ENCODE results near the gene PLEKHM3.
"Not testable (repeated sequence)": the region's sequence is repeated elsewhere in the genome, so short reads cannot be mapped to it uniquely, and the experiment has no call there.

The PLEKHM3 gene

GRCh38 chr2:208034503-208035140 is 9.3 kb upstream of the PLEKHM3 start:
- peaks cover 1% of the 10 kb centered on the region for H3K4me1 ChIP-seq (ENCODE audit: control insufficient read depth, insufficient read depth, low read length)

GRCh38 chr2:208033701-208034502 is 8.6 kb upstream of the PLEKHM3 start:
- Histone ChIP-seq H3K27ac (ENCODE audit: low read depth, low read length) (no peak overlapping the region), H3K36me3 (ENCODE audit: control insufficient read depth, insufficient read depth, low read length) (no peaks in the 10 kb centered on the region), H3K4me1 (ENCODE audit: control insufficient read depth, insufficient read depth, low read length) (no peaks in the 10 kb centered on the region), H3K9me3 (ENCODE audit: control insufficient read depth, insufficient read depth, low read length) (no peaks in the 10 kb centered on the region), H3K9ac (ENCODE audit: low read depth, low read length) (no peak overlapping the region), H3K27me3 (ENCODE audit: control insufficient read depth, insufficient read depth, low read length) (no peaks in the 10 kb centered on the region), H3K4me3 (ENCODE audit: low read depth, low read length) (no peak overlapping the region)

More at GRCh38 chr2:208034503-208035140, 9.3 kb upstream of the PLEKHM3 start:
- no peak overlapping the region for H3K4me3 ChIP-seq (ENCODE audit: low read depth, low read length)
- H3K27ac ChIP-seq (ENCODE audit: low read depth, low read length), result no peak overlapping the region
- H3K9ac ChIP-seq (ENCODE audit: low read depth, low read length), result no peak overlapping the region
- H3K27me3 ChIP-seq (ENCODE audit: control insufficient read depth, insufficient read depth, low read length), result no peaks in the 10 kb centered on the region
- H3K9me3 ChIP-seq (ENCODE audit: control insufficient read depth, insufficient read depth, low read length), result no peaks in the 10 kb centered on the region
- no peaks in the 10 kb centered on the region for H3K36me3 ChIP-seq (ENCODE audit: control insufficient read depth, insufficient read depth, low read length)

- no peak overlapping the region for H3K9ac ChIP-seq (ENCODE audit: low read depth, low read length)
- no peaks in the 10 kb centered on the region for H3K9me3 ChIP-seq (ENCODE audit: control insufficient read depth, insufficient read depth, low read length)
- no peaks in the 10 kb centered on the region for H3K36me3 ChIP-seq (ENCODE audit: control insufficient read depth, insufficient read depth, low read length)
- no peaks in the 10 kb centered on the region for H3K27me3 ChIP-seq (ENCODE audit: control insufficient read depth, insufficient read depth, low read length)
- no peaks in the 10 kb centered on the region for H3K4me1 ChIP-seq (ENCODE audit: control insufficient read depth, insufficient read depth, low read length)
- no peak overlapping the region for H3K4me3 ChIP-seq (ENCODE audit: low read depth, low read length)
- H3K27ac ChIP-seq (ENCODE audit: low read depth, low read length), result no peak overlapping the region
These were observed 6.3 kb upstream of the PLEKHM3 start for GRCh38 chr2:208031608-208032019.

GRCh38 chr2:208025814-208026184 is 472 bp upstream of the PLEKHM3 start:
- H3K27ac ChIP-seq (ENCODE audit: low read depth, low read length), result peak overlapping the region; percentile 70
- H3K36me3 ChIP-seq (ENCODE audit: control insufficient read depth, insufficient read depth, low read length), result no peaks in the 10 kb centered on the region
- peak overlapping the region; percentile 94 for H3K4me3 ChIP-seq (ENCODE audit: low read depth, low read length)
- peak overlapping the region; percentile 74 for H3K9ac ChIP-seq (ENCODE audit: low read depth, low read length)
- peaks cover 6% of the 10 kb centered on the region for H3K4me1 ChIP-seq (ENCODE audit: control insufficient read depth, insufficient read depth, low read length)
- no peaks in the 10 kb centered on the region for H3K9me3 ChIP-seq (ENCODE audit: control insufficient read depth, insufficient read depth, low read length)
- no peaks in the 10 kb centered on the region for H3K27me3 ChIP-seq (ENCODE audit: control insufficient read depth, insufficient read depth, low read length)

- Histone ChIP-seq H3K27ac (ENCODE audit: low read depth, low read length) (no peak overlapping the region), H3K4me1 (ENCODE audit: control insufficient read depth, insufficient read depth, low read length) (peaks cover 6% of the 10 kb centered on the region), H3K4me3 (ENCODE audit: low read depth, low read length) (no peak overlapping the region), H3K9me3 (ENCODE audit: control insufficient read depth, insufficient read depth, low read length) (no peaks in the 10 kb centered on the region), H3K36me3 (ENCODE audit: control insufficient read depth, insufficient read depth, low read length) (no peaks in the 10 kb centered on the region), H3K27me3 (ENCODE audit: control insufficient read depth, insufficient read depth, low read length) (no peaks in the 10 kb centered on the region), H3K9ac (ENCODE audit: low read depth, low read length) (no peak overlapping the region)
These were observed 1.2 kb downstream of the PLEKHM3 start for GRCh38 chr2:208024091-208024490.

- Histone ChIP-seq H3K36me3 (ENCODE audit: control insufficient read depth, insufficient read depth, low read length) (no peaks in the 10 kb centered on the region), H3K9ac (ENCODE audit: low read depth, low read length) (no peak overlapping the region), H3K27me3 (ENCODE audit: control insufficient read depth, insufficient read depth, low read length) (no peaks in the 10 kb centered on the region), H3K4me1 (ENCODE audit: control insufficient read depth, insufficient read depth, low read length) (no peaks in the 10 kb centered on the region), H3K4me3 (ENCODE audit: low read depth, low read length) (no peak overlapping the region), H3K9me3 (ENCODE audit: control insufficient read depth, insufficient read depth, low read length) (no peaks in the 10 kb centered on the region), H3K27ac (ENCODE audit: low read depth, low read length) (no peak overlapping the region)
These were observed 5.1 kb downstream of the PLEKHM3 start for GRCh38 chr2:208020253-208020652.

- H3K4me3 ChIP-seq (ENCODE audit: low read depth, low read length); H3K9ac ChIP-seq (ENCODE audit: low read depth, low read length); H3K9me3 ChIP-seq (ENCODE audit: control insufficient read depth, insufficient read depth, low read length); H3K27ac ChIP-seq (ENCODE audit: low read depth, low read length); H3K4me1 ChIP-seq (ENCODE audit: control insufficient read depth, insufficient read depth, low read length); H3K36me3 ChIP-seq (ENCODE audit: control insufficient read depth, insufficient read depth, low read length); H3K27me3 ChIP-seq (ENCODE audit: control insufficient read depth, insufficient read depth, low read length): not testable (repeated sequence)
These were observed 7.1 kb downstream of the PLEKHM3 start for GRCh38 chr2:208018124-208018712.

GRCh38 chr2:208017721-208018120 is 7.6 kb downstream of the PLEKHM3 start:
- no peaks in the 10 kb centered on the region for H3K27me3 ChIP-seq (ENCODE audit: control insufficient read depth, insufficient read depth, low read length)
- H3K36me3 ChIP-seq (ENCODE audit: control insufficient read depth, insufficient read depth, low read length), result no peaks in the 10 kb centered on the region
- no peak overlapping the region for H3K9ac ChIP-seq (ENCODE audit: low read depth, low read length)
- H3K27ac ChIP-seq (ENCODE audit: low read depth, low read length), result no peak overlapping the region
- no peaks in the 10 kb centered on the region for H3K9me3 ChIP-seq (ENCODE audit: control insufficient read depth, insufficient read depth, low read length)
- H3K4me1 ChIP-seq (ENCODE audit: control insufficient read depth, insufficient read depth, low read length), result no peaks in the 10 kb centered on the region
- no peak overlapping the region for H3K4me3 ChIP-seq (ENCODE audit: low read depth, low read length)

- Histone ChIP-seq H3K27ac (ENCODE audit: low read depth, low read length) (no peak overlapping the region), H3K9me3 (ENCODE audit: control insufficient read depth, insufficient read depth, low read length) (no peaks in the 10 kb centered on the region)
These were observed 9.9 kb downstream of the PLEKHM3 start for GRCh38 chr2:208015475-208015874.

GRCh38 chr2:208013285-208014178 is 11.8 kb downstream of the PLEKHM3 start:
- H3K27ac ChIP-seq (ENCODE audit: low read depth, low read length), result no peak overlapping the region

More at GRCh38 chr2:208015475-208015874, 9.9 kb downstream of the PLEKHM3 start:
- no peaks in the 10 kb centered on the region for H3K27me3 ChIP-seq (ENCODE audit: control insufficient read depth, insufficient read depth, low read length)
- H3K4me1 ChIP-seq (ENCODE audit: control insufficient read depth, insufficient read depth, low read length), result 0 out of 2 replicates have a peak, but pooled peaks cover 2% of the 10 kb centered on the region
- H3K4me3 ChIP-seq (ENCODE audit: low read depth, low read length), result no peak overlapping the region
- H3K36me3 ChIP-seq (ENCODE audit: control insufficient read depth, insufficient read depth, low read length), result no peaks in the 10 kb centered on the region
- H3K9ac ChIP-seq (ENCODE audit: low read depth, low read length), result no peak overlapping the region

More at GRCh38 chr2:208013285-208014178, 11.8 kb downstream of the PLEKHM3 start:
- Histone ChIP-seq H3K36me3 (ENCODE audit: control insufficient read depth, insufficient read depth, low read length) (no peaks in the 10 kb centered on the region), H3K27me3 (ENCODE audit: control insufficient read depth, insufficient read depth, low read length) (no peaks in the 10 kb centered on the region), H3K4me3 (ENCODE audit: low read depth, low read length) (no peak overlapping the region), H3K9ac (ENCODE audit: low read depth, low read length) (no peak overlapping the region), H3K9me3 (ENCODE audit: control insufficient read depth, insufficient read depth, low read length) (no peaks in the 10 kb centered on the region), H3K4me1 (ENCODE audit: control insufficient read depth, insufficient read depth, low read length) (0 out of 2 replicates have a peak, but pooled peaks cover 5% of the 10 kb centered on the region)
